Activated gamma-delta T cell treated with anti-CD3 and anti-CD28 coated beads, Interleukin-2, amount 50 U/mL, for 16 hours (primary cell): ENCODE measurements around the gene EFNA4.

Source experiments
- DNase-seq: peaks from one replicate; pipeline ENCODE4 v3.0.0-alpha.2; 2020; ENCODE audit warnings: low read depth

The EFNA4 gene

DNA sequence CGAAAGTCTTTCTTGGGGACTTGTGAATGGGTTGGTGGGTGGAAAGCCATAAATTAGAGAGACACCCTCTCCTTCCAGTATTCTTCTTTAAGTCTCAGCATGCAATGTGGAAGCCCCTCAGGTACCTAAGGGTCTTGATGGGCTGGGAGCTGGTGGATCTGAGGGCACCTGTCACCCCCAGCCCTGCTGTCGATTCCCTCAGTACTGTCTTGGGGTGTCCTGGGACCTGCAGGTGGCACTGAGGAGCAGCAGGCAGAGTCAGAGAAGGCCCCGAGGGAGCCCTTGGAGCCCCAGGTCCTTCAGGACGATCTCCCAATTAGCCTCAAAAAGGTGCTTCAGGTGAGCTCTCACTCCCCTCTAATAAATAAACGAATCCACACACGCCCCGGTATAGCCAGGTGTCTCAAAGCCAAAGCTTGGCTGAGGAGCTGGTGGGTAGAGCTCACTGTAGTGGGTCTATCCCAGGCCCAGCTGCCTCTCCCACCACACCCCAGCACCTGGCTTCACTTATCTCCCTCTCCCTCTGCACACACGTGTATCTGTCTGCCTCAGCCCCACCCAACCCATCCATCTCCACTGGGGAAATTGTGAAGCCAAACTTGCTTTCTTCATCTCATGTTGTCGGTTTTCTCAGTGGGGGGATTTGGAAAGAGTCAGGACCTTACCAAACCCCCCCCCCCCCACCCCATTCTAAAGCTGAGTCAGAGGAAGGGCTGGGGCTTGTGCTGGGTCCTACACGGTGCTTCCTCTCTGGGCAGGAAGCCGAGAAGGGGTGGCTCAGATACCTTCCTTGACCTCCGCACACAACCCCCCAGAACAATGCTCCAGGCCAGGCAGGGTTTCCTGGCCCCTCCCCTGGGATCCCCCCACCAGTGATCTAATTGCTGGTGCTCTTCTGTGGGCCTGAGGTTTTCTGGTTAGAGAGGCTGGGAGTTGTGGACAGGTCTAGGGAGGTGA, 10.8 kb upstream of the EFNA4 start:
- DNase-seq = no peak

GRCh38 chr1:155053531-155054105, 9.9 kb upstream of the EFNA4 start:
- DNase-seq = no peak

- no peak for DNase-seq
Observed at GRCh38 chr1:155057104-155057503, 6.4 kb upstream of the EFNA4 start.

DNA sequence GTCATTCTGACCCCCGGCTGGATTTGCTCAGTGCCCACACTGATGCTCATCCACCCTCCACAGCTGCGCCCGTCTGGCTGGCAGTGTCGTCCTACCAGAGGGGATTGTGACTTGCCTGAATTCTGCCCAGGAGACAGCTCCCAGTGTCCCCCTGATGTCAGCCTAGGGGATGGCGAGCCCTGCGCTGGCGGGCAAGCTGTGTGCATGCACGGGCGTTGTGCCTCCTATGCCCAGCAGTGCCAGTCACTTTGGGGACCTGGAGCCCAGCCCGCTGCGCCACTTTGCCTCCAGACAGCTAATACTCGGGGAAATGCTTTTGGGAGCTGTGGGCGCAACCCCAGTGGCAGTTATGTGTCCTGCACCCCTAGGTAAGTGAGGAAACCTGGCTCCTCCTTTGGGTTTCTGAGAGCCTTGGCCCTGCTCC, 5.7 kb upstream of the EFNA4 start:
- no peak for DNase-seq

GRCh38 chr1:155060736-155061135, 2.8 kb upstream of the EFNA4 start:
- no peak for DNase-seq

DNA sequence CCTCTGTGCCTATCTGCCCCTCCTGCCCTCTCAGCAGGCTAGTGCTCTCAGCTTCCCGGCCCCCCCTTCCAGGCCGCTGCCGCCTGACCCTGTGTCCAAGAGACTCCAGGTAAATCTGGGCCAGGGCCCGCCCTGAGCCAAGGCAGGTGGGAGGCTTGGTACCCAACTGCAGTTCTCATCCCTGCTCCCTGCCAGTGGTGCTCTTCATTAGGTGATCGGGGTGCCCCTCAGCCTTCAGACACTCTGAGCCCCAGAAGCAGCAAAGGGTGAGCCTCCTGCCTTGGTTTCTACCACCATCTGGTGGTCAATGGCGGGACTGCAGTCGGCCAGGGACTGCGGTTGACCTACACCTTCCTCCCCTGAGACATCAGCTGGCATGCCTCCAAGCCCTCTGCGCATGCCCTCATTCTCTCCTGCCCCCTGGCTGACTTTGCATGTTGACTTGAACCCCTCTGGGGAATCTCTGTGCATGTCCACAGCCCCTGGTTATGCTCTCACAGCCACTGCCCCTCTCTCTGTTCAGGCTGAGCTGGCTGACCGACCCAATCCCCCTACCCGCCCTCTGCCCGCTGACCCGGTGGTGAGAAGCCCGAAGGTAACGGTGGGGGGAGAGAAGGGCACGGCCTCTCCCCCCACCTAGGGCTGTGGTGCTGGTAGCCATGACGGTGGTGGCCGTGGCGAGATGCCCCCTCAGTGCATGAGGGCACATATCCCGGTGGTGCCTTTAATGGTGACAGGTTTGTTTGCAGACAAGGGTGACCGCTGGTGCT, 2.0 kb upstream of the EFNA4 start:
- peak; percentile 95 for DNase-seq

- DNase-seq = no peak
Observed at GRCh38 chr1:155062151-155062686, 1.3 kb upstream of the EFNA4 start.

GRCh38 chr1:155062702-155063411, 683 bp upstream of the EFNA4 start:
- DNase-seq = no peak

DNA sequence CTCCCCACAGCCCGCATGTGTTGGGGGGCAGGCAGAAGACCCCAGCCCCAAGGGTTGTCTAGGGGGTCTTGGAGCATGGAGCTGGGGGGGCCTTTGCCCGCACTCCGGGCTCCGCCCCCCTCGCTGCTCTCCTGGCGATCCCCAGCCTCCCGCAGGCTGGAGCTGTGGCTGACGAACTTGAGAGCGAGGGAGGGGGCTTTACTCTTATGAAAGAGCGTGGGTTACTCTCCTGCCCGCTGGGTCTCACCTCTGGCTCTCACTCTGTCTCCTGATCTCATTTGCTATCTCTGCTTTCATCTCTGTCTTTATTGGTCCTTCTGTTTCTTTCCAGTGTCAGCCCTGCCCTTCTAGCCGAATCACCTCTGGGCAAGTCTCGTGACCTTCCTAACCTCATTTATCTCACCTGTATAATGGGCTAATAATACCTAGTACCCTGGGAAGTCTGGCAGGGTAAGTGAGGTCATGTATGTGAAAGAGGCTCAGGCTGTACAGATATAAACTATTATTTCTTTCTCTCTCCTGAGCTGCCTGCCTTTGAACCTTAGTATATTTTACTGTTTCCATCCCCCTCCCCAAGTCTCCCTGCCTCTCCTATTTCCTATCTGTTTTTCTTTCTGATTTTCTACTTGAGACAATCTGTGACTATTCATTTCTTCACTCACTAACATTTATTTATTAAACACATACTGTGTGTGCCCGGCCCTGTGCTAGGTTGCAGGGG, 731 bp downstream of the EFNA4 start:
- DNase-seq = no peak

DNA sequence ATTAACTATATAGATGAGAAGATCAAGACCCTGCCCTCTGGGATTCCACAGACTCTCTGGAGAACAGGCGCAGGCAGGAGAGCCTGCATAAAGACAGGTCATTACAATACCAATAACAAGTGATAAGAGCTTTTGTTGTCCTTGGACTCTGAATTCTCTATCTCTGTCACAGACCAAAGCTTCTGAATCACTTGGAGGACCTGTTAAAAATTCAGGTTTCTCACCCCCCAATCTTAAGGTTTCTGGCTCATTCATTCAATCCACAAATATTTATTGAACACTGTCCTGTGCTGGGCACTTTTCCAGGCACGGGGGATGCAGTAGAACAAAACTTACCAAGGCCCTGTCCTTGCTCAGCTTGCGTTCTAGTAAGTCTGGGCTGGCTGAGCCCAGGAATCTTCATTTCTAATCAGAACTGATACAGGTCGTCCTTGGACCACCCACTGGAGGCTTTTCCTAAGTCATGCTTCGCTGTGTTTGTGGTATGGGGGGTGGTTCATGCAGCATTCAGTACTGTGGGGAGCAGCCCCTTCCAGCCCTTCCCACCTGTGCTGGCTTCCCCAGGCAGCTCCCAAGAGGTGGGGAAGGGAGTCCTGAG, 1.4 kb downstream of the EFNA4 start:
- DNase-seq = no peak

GRCh38 chr1:155066777-155067176, 3.2 kb downstream of the EFNA4 start:
- DNase-seq = no peak

DNA sequence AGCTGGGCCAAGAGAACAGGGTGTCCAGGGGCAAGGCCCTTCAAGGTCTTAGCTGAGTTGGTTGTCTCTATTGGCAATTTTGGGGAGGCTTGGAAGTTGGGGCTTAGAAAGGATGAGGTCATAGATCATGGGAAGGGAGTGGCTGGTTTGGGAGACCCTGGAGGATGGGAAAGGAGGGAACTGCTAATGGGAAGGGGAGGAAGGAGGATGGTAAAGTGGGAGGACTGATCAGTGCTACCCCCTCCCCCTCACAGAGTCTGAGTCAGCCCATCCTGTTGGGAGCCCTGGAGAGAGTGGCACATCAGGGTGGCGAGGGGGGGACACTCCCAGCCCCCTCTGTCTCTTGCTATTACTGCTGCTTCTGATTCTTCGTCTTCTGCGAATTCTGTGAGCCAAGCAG, 5.1 kb downstream of the EFNA4 start:
- DNase-seq = no peak

DNA sequence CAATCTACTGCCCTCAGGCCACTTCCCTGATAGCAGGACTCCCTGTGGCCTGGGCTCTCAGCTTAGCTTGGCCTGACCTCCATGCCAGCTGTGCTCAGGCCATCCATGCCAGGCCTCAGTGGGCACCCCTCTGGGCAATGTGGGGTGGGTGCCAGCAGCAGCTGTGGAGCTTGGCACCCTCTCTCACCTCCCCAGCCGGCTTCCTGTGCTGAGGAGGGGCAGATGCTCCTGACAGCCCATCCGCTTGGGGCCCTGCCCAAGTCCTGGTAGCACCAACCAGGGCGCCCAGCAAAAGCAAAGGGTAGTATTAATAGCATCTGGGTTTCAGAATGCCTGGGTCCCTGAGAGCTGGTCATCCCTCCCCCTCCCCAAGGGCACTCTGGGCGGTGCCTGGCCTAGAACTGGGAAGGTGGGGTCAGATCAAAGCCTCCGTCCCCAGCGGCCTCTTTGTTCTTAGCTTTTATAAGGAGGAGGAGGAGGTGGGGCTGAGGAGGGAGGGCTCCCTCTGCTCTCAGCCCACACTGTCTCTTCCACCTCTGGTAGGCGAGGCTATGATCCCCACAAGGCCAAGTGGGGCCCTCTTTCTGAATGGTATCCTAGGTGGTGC, 6.1 kb downstream of the EFNA4 start:
- DNase-seq = no peak

DNA sequence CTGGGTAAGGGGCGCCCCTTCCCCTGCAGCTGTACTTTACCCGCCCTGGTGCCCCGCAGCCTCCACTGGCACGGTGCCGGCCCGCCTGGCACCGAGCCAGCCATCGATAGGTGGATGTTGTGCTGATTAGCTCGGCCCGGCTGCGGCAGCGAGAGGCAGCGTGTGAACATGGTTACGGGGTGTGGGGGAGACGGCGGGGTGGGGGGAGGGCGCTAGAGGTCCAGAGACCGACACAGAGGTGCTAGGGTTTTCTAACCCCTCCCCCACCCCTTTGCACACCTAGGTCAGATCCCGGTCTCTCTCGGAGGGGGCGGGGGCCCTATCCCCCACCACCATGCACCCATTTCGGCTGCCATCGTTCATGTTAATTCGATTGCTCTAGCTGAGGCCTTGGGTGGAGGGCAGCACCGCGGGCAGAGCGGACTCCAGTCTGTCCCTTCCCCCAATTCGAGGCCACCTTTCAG, 6.7 kb downstream of the EFNA4 start:
- no peak for DNase-seq

DNA sequence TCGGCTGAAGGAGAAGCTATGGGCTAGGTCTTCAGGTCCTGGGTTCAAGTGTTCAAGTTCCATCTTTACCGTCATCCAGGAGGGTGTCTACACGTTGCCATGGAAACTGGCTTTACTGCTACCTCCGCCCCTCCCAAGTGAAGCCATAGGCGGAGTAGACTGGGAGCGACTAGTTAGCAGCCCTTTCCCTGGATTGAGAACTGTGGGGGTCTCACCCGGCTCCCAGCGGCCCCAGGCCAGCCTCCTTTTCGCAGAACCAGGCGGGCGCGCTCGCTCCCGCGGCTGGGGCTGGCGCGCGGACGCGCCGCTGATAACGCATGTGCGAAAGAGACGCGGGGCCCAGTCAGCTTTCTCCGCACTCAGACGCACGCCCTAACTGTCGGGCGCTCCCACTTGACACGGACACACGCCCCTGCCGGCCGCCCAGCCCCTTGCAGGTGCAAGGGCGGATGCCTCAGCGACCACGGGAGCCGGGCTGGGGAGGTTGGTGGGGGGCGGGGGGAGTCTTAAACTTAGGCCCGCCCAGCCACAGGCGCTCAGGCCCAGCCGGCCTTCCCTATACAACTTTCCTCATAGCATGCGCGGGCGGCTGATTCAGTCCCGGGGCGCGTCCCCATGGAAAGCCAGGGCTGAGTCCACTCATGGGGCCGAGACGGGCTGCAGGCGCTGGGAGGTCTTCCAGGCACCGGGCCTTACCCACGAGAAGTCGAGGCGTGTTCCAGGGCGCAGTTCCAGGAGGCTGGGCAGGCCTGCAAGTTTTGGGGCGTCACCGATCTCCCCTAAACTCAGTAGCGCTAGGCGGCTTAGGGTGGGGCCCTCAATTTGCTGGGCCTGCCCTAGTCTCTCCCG, 7.4 kb downstream of the EFNA4 start:
- DNase-seq = peak; percentile 60

DNA sequence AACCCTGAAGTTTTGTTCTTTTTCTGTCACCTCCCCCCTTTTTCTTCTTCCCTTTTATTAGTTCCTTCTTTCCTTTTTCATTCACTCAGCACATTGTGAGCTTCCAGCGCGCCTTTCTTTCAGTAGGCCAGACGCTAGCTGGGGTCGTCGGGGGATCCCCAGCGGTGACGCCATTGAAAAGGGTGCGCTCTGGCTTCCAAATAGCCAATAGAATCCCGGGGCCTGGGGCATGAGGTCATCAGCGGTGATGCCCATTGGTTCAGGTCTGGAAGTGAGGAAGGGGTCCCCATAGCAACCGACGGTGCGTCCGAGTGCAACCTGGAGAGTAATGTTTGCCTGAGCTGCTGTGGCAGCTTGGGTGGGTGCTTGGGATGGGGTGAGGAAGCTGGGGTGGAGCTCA, 8.2 kb downstream of the EFNA4 start:
- DNase-seq = no peak

- DNase-seq = no peak
Observed at GRCh38 chr1:155072531-155073289, 9.2 kb downstream of the EFNA4 start.
